Measurements from ENCODE around the gene DUSP15. TPM values are rescaled to one million over a fixed set of nuclear protein-coding genes. Genes with fewer than 3 reads are reported as not detected.

DUSP15 gene
- total RNA-seq, 4 donors from 2014 or later, result 1.6 to 45.6 (median 8.8) TPM; not detected in 1

- TF ChIP-seq POLR2A (IDR thresholded peaks at IDR 0.05) (no peak), CTCF (IDR thresholded peaks at IDR 0.05) (no peak)
- intact Hi-C loops (cut with DNase I; ENCODE audit: low total_unique reads), result no loop called here
- H3K4me1 ChIP-seq, result peaks cover 0 to 14% of the 10 kb centered on the region in 2 donors
- H3K27ac ChIP-seq, result no peak overlapping the region
- H3K4me3 ChIP-seq, result no peak overlapping the region
- H3K36me3 ChIP-seq, result no peaks in the 10 kb centered on the region
- no peak for DNase-seq
- H3K9me3 ChIP-seq, result no peaks in the 10 kb centered on the region
- no peaks in the 10 kb centered on the region for H3K27me3 ChIP-seq
Observed at GRCh38 chr20:31859998-31860380, 10.3 kb downstream of the DUSP15 start.

- H3K4me3 ChIP-seq, result no peak overlapping the region
- DNase-seq, result no peak
- H3K27ac ChIP-seq, result no peak overlapping the region
- peaks cover 0 to 14% of the 10 kb centered on the region in 2 donors for H3K4me1 ChIP-seq
- TF ChIP-seq POLR2A (IDR thresholded peaks at IDR 0.05) (no peak), CTCF (IDR thresholded peaks at IDR 0.05) (no peak)
- no peaks in the 10 kb centered on the region for H3K27me3 ChIP-seq
- no peaks in the 10 kb centered on the region for H3K36me3 ChIP-seq
- intact Hi-C loops (cut with DNase I; ENCODE audit: low total_unique reads), result no loop called here
- H3K9me3 ChIP-seq, result no peaks in the 10 kb centered on the region
Observed at GRCh38 chr20:31859266-31859997, 10.9 kb downstream of the DUSP15 start.

GRCh38 chr20:31858760-31859083 lies 11.6 kb downstream of the DUSP15 start:
- Histone ChIP-seq H3K9me3 (no peaks in the 10 kb centered on the region), H3K4me1 (peaks cover 0 to 14% of the 10 kb centered on the region in 2 donors)
- intact Hi-C loops (cut with DNase I; ENCODE audit: low total_unique reads), result no loop called here

GRCh38 chr20:31857861-31858759 lies 12.2 kb downstream of the DUSP15 start:
- Histone ChIP-seq H3K9me3 (no peaks in the 10 kb centered on the region), H3K4me1 (peaks cover 0 to 14% of the 10 kb centered on the region in 2 donors), H3K36me3 (no peaks in the 10 kb centered on the region), H3K27me3 (no peaks in the 10 kb centered on the region), H3K27ac (no peak overlapping the region), H3K4me3 (no peak overlapping the region)
- no peak for TF ChIP-seq POLR2A (IDR thresholded peaks at IDR 0.05)
- TF ChIP-seq CTCF (IDR thresholded peaks at IDR 0.05), result no peak
- DNase-seq, result no peak
- intact Hi-C loops (cut with DNase I; ENCODE audit: low total_unique reads), result no loop called here

More at GRCh38 chr20:31858760-31859083, 11.6 kb downstream of the DUSP15 start:
- TF ChIP-seq CTCF (IDR thresholded peaks at IDR 0.05) (no peak), POLR2A (IDR thresholded peaks at IDR 0.05) (no peak)
- H3K4me3 ChIP-seq, result no peak overlapping the region
- H3K27ac ChIP-seq, result no peak overlapping the region
- H3K36me3 ChIP-seq, result no peaks in the 10 kb centered on the region
- DNase-seq, result no peak
- no peaks in the 10 kb centered on the region for H3K27me3 ChIP-seq

GRCh38 chr20:31856516-31856915 lies 13.8 kb downstream of the DUSP15 start:
- H3K4me3 ChIP-seq, result no peak overlapping the region
- intact Hi-C loops (cut with DNase I; ENCODE audit: low total_unique reads), result no loop called here
- TF ChIP-seq POLR2A (IDR thresholded peaks at IDR 0.05) (no peak), CTCF (IDR thresholded peaks at IDR 0.05) (no peak)
- H3K27me3 ChIP-seq, result no peaks in the 10 kb centered on the region
- no peaks in the 10 kb centered on the region for H3K36me3 ChIP-seq
- no peak overlapping the region for H3K27ac ChIP-seq
- no peaks in the 10 kb centered on the region for H3K9me3 ChIP-seq
- DNase-seq, result no peak
- H3K4me1 ChIP-seq, result peaks cover 0 to 14% of the 10 kb centered on the region in 2 donors
